ENCODE data around the gene NUDT7. TPM values are rescaled to one million over a fixed set of nuclear protein-coding genes. Genes with fewer than 3 reads are reported as not detected.

Gene NUDT7
- total and polyA plus RNA-seq, 4 donors, result 15.4 to 30.2 (median 25.3) TPM

DNA sequence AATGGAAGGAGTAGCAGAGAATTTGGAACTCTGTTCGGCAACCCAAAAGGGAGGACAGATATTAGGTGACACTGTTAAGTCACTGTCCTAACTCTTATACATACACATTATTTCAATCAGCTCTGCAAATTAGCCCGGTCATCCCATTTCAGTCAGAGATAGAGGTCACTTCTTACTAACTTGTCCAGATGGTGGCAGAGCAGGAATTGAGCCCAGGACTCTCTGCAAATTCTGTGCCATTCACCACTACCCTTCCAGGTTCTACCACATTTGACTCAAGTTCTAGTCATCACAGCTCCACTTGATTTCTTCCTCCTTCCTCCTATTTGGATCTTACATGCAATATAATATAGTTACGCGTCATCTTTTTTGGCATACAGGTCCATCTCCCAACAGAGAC, 35.9 kb upstream of the NUDT7 start:
- TF ChIP-seq RAD21 (IDR thresholded peaks at IDR 0.05) (peak; percentile 59 to 61), FOXA1 (IDR thresholded peaks at IDR 0.05) (no peak), YY1 (IDR thresholded peaks at IDR 0.05) (no peak)
- TF ChIP-seq, protein P1, sequence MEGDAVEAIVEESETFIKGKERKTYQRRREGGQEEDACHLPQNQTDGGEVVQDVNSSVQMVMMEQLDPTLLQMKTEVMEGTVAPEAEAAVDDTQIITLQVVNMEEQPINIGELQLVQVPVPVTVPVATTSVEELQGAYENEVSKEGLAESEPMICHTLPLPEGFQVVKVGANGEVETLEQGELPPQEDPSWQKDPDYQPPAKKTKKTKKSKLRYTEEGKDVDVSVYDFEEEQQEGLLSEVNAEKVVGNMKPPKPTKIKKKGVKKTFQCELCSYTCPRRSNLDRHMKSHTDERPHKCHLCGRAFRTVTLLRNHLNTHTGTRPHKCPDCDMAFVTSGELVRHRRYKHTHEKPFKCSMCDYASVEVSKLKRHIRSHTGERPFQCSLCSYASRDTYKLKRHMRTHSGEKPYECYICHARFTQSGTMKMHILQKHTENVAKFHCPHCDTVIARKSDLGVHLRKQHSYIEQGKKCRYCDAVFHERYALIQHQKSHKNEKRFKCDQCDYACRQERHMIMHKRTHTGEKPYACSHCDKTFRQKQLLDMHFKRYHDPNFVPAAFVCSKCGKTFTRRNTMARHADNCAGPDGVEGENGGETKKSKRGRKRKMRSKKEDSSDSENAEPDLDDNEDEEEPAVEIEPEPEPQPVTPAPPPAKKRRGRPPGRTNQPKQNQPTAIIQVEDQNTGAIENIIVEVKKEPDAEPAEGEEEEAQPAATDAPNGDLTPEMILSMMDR (IDR thresholded peaks at IDR 0.05; ENCODE audit: low read depth, low read length, missing input control), result peak; percentile 12
- Histone ChIP-seq H3K36me3 (ENCODE audit: control insufficient read depth in 4 of 4, insufficient read depth in 3 of 4, low read depth in 1 of 4, low read length in 3 of 4) (no peaks in the 10 kb centered on the region), H3K9ac (ENCODE audit: low read depth in 1 of 2, low read length in 2 of 2) (no peak overlapping the region)

DNA sequence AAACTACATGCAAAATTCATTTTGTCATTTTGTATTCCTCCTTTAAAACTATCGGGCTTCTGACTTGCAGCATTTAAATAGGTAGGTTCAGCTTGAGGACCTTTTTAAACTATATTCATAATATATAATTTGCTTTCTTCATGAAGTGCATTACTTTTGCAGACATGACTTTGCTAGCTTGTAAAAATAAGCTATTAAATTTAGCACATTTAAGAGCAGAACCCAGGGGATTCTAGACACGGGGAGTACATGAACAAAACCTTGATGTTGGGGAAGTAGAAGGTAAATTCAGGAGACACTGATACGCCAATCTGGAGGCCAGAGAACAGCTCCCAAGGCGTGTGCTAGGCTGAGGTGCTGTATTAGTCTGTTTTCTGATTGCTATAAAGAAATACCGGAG, 32.3 kb upstream of the NUDT7 start:
- no peak overlapping the region for H3K27ac ChIP-seq (ENCODE audit: low read depth in 1 of 2, low read length in 2 of 2)
- H3K9ac ChIP-seq (ENCODE audit: low read depth in 1 of 2, low read length in 2 of 2), result no peak overlapping the region
- H3K4me1 ChIP-seq (ENCODE audit: control insufficient read depth in 4 of 4, insufficient read depth in 4 of 4, low read length in 3 of 4), result no peaks in the 10 kb centered on the region
- no peaks in the 10 kb centered on the region for H3K27me3 ChIP-seq (ENCODE audit: control insufficient read depth in 4 of 4, insufficient read depth in 4 of 4, low read length in 3 of 4)
- no peak for DNase-seq (ENCODE audit: low spot score)
- H3K36me3 ChIP-seq (ENCODE audit: control insufficient read depth in 4 of 4, insufficient read depth in 3 of 4, low read depth in 1 of 4, low read length in 3 of 4), result no peaks in the 10 kb centered on the region
- no peak overlapping the region for H3K4me3 ChIP-seq (ENCODE audit: low read depth in 1 of 3, low read length in 3 of 3)
- H3K9me3 ChIP-seq (ENCODE audit: control insufficient read depth in 4 of 4, low read length in 3 of 4), result no peaks in the 10 kb centered on the region
- 90% methylated on average over 5 of the region's 5 CpGs for WGBS
- TF ChIP-seq, protein P2, sequence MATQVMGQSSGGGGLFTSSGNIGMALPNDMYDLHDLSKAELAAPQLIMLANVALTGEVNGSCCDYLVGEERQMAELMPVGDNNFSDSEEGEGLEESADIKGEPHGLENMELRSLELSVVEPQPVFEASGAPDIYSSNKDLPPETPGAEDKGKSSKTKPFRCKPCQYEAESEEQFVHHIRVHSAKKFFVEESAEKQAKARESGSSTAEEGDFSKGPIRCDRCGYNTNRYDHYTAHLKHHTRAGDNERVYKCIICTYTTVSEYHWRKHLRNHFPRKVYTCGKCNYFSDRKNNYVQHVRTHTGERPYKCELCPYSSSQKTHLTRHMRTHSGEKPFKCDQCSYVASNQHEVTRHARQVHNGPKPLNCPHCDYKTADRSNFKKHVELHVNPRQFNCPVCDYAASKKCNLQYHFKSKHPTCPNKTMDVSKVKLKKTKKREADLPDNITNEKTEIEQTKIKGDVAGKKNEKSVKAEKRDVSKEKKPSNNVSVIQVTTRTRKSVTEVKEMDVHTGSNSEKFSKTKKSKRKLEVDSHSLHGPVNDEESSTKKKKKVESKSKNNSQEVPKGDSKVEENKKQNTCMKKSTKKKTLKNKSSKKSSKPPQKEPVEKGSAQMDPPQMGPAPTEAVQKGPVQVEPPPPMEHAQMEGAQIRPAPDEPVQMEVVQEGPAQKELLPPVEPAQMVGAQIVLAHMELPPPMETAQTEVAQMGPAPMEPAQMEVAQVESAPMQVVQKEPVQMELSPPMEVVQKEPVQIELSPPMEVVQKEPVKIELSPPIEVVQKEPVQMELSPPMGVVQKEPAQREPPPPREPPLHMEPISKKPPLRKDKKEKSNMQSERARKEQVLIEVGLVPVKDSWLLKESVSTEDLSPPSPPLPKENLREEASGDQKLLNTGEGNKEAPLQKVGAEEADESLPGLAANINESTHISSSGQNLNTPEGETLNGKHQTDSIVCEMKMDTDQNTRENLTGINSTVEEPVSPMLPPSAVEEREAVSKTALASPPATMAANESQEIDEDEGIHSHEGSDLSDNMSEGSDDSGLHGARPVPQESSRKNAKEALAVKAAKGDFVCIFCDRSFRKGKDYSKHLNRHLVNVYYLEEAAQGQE (IDR thresholded peaks at IDR 0.05), result no peak
- TF ChIP-seq FOXA1 (IDR thresholded peaks at IDR 0.05) (no peak), RAD21 (IDR thresholded peaks at IDR 0.05) (no peak), GABPA (IDR thresholded peaks at IDR 0.05 in 1 of 2, conservative IDR thresholded peaks at IDR 0.05 in 1 of 2) (no peak), HNF4A (conservative IDR thresholded peaks at IDR 0.05) (no peak), RXRA (IDR thresholded peaks at IDR 0.05) (no peak), TAF1 (conservative IDR thresholded peaks at IDR 0.05) (no peak), FOXA2 (IDR thresholded peaks at IDR 0.05) (no peak)
- TF ChIP-seq, protein P3, sequence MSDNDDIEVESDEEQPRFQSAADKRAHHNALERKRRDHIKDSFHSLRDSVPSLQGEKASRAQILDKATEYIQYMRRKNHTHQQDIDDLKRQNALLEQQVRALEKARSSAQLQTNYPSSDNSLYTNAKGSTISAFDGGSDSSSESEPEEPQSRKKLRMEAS (IDR thresholded peaks at IDR 0.05), result no peak
- TF ChIP-seq, protein P1 (IDR thresholded peaks at IDR 0.05; ENCODE audit: low read depth, low read length, missing input control), result no peak
- TF ChIP-seq, protein P4, sequence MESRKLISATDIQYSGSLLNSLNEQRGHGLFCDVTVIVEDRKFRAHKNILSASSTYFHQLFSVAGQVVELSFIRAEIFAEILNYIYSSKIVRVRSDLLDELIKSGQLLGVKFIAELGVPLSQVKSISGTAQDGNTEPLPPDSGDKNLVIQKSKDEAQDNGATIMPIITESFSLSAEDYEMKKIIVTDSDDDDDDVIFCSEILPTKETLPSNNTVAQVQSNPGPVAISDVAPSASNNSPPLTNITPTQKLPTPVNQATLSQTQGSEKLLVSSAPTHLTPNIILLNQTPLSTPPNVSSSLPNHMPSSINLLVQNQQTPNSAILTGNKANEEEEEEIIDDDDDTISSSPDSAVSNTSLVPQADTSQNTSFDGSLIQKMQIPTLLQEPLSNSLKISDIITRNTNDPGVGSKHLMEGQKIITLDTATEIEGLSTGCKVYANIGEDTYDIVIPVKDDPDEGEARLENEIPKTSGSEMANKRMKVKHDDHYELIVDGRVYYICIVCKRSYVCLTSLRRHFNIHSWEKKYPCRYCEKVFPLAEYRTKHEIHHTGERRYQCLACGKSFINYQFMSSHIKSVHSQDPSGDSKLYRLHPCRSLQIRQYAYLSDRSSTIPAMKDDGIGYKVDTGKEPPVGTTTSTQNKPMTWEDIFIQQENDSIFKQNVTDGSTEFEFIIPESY (IDR thresholded peaks at IDR 0.05), result no peak
- TF ChIP-seq, protein P5, sequence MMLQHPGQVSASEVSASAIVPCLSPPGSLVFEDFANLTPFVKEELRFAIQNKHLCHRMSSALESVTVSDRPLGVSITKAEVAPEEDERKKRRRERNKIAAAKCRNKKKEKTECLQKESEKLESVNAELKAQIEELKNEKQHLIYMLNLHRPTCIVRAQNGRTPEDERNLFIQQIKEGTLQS (IDR thresholded peaks at IDR 0.05), result no peak

More for the DNA sequence above, 35.9 kb upstream of the NUDT7 start:
- H3K27ac ChIP-seq (ENCODE audit: low read depth in 1 of 2, low read length in 2 of 2), result no peak overlapping the region
- H3K27me3 ChIP-seq (ENCODE audit: control insufficient read depth in 4 of 4, insufficient read depth in 4 of 4, low read length in 3 of 4), result no peaks in the 10 kb centered on the region
- H3K9me3 ChIP-seq (ENCODE audit: control insufficient read depth in 4 of 4, low read length in 3 of 4), result no peaks in the 10 kb centered on the region
- WGBS, result 71% methylated on average over 4 of the region's 4 CpGs
- no peak overlapping the region for H3K4me3 ChIP-seq (ENCODE audit: low read depth in 1 of 3, low read length in 3 of 3)
- no peak for DNase-seq (ENCODE audit: low spot score)
- H3K4me1 ChIP-seq (ENCODE audit: control insufficient read depth in 4 of 4, insufficient read depth in 4 of 4, low read length in 3 of 4), result no peaks in the 10 kb centered on the region
